Kidney (tissue), 14 donors: Measurements from ENCODE around the gene MMP14. TPM values are rescaled to one million over a fixed set of nuclear protein-coding genes. Genes with fewer than 3 reads are reported as not detected.

ENCODE experiments used
- DNase-seq, 5 donors: peaks; one replicate each; pipeline ENCODE4 v3.0.0-alpha.2; 2013 to 2020
- FAIRE-seq: peaks from 2 replicates; lab custom pipeline; 2012; peaks lifted over from hg19 to GRCh38; lab: Jason Lieb, UNC
- H3K27ac ChIP-seq, 2 donors: one replicate each; pipeline ENCODE4 v1.7.0; 2013; ENCODE audit warnings: low read depth in 2 of 2, low read length in 2 of 2, inconsistent platforms in 1 of 2
- H3K27me3 ChIP-seq: one replicate; pipeline ENCODE4 v1.7.1; 2013; ENCODE audit warnings: low read length, inconsistent platforms; ENCODE audit not compliant: control insufficient read depth, insufficient read depth
- H3K36me3 ChIP-seq, 3 donors: one replicate each; pipeline versions ENCODE4 v1.7.0 to v1.7.1; 2013; ENCODE audit warnings: low read length in 3 of 3, control low read depth in 1 of 3, inconsistent platforms in 1 of 3; ENCODE audit not compliant: insufficient read depth in 3 of 3, control insufficient read depth in 2 of 3
- H3K4me1 ChIP-seq, 3 donors: one replicate each; pipeline versions ENCODE4 v1.7.0 to v1.7.1; 2013; ENCODE audit warnings: low read length in 3 of 3, inconsistent platforms in 1 of 3, low read depth in 1 of 3; ENCODE audit not compliant: control insufficient read depth in 2 of 3, insufficient read depth in 2 of 3
- H3K4me3 ChIP-seq, 3 donors: one replicate each; pipeline versions ENCODE4 v1.7.0 to v1.8.1; 2013; ENCODE audit warnings: low read length in 3 of 3, control low read depth in 1 of 3, inconsistent platforms in 1 of 3
- H3K9ac ChIP-seq, 3 donors: one replicate each; pipeline versions ENCODE4 v1.7.0 to v1.7.1; 2013; ENCODE audit warnings: low read length in 3 of 3, control low read depth in 1 of 3, inconsistent platforms in 1 of 3
- H3K9me3 ChIP-seq, 3 donors: one replicate each; pipeline versions ENCODE4 v1.7.0 to v1.7.1; 2013; ENCODE audit warnings: low read length in 3 of 3, control low read depth in 1 of 3, inconsistent platforms in 1 of 3; ENCODE audit not compliant: control insufficient read depth in 2 of 3, insufficient read depth in 1 of 3
- intact Hi-C: fragments of 100-400 bp; cut with DNase I; formaldehyde crosslinking; loops from one replicate; pipeline ENCODE4 v1.11.1; 2022
- polyA plus RNA-seq: library from polyadenylated mRNA; stranded (reverse); fragments of 350-450 nt; fragmentation: Illumina TruSeq; extraction: RNeasy Lipid Tissue Mini Kit (QIAGEN cat#74804); gene quantifications from one replicate; pipeline ENCODE4 v1.2.3, GENCODE V29; 2014; ENCODE audit warnings: low read depth, low replicate concordance; ENCODE audit not compliant: insufficient read depth
- total RNA-seq: library from RNA; stranded (reverse); fragmentation: NEBNext Ultra II Directional; extraction: Animal tissue kit (Norgen Biotek cat#: 25700); gene quantifications from one replicate; pipeline ENCODE4 v1.2.1, GENCODE V29; 2021
- TF ChIP-seq, protein P1 (sequence below): IDR thresholded peaks from 3 replicates; pipeline ENCODE4 v1.5.1; 2012; ENCODE audit warnings: mild to moderate bottlenecking, moderate library complexity, borderline replicate concordance; ENCODE audit not compliant: insufficient read depth; ENCODE audit errors: extremely low read depth
- donor health status: control.
- donor health status: control.
- donor health status: control.
- donor health status: control.
- donor health status: control.
- donor health status: DM: yes; HTN: yes; CAD: no.
- donor health status: Normal renal cell carcinoma (clear cell type).

Gene MMP14
- total and polyA plus RNA-seq, 2 donors from 2014 or later = 30.1 to 108 TPM

DNA sequence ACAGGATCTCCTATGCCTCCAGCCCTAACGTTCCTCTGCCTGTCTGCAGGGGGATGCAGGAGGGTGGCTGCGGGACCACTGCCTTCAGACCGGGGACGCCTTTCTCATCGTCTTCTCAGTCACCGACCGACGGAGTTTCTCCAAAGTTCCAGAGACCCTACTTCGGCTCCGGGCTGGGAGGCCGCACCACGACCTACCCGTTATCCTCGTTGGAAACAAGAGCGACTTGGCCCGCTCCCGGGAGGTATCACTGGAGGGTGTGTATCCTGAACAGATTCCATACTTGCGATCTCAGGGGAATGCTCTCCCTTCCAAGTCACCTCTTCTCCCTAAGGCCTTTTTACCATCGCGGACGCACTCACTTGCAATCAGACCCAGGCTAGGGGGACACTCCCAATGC, 49.6 kb downstream of the MMP14 start:
- no peak overlapping the region for H3K9ac ChIP-seq
- intact Hi-C loops = no loop called here
- DNase-seq = peak in 1 of 5 donors; percentile 61
- no peaks in the 10 kb centered on the region for H3K36me3 ChIP-seq
- no peak for FAIRE-seq
- H3K27me3 ChIP-seq = no peaks in the 10 kb centered on the region
- TF ChIP-seq, protein P1, sequence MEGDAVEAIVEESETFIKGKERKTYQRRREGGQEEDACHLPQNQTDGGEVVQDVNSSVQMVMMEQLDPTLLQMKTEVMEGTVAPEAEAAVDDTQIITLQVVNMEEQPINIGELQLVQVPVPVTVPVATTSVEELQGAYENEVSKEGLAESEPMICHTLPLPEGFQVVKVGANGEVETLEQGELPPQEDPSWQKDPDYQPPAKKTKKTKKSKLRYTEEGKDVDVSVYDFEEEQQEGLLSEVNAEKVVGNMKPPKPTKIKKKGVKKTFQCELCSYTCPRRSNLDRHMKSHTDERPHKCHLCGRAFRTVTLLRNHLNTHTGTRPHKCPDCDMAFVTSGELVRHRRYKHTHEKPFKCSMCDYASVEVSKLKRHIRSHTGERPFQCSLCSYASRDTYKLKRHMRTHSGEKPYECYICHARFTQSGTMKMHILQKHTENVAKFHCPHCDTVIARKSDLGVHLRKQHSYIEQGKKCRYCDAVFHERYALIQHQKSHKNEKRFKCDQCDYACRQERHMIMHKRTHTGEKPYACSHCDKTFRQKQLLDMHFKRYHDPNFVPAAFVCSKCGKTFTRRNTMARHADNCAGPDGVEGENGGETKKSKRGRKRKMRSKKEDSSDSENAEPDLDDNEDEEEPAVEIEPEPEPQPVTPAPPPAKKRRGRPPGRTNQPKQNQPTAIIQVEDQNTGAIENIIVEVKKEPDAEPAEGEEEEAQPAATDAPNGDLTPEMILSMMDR = no peak
- no peaks in the 10 kb centered on the region for H3K9me3 ChIP-seq
- peak overlapping the region; percentile 49 to 91 (median 57) for H3K4me3 ChIP-seq
- peaks cover 0 to 13% (median 4%) of the 10 kb centered on the region in 3 donors for H3K4me1 ChIP-seq
- no peak overlapping the region for H3K27ac ChIP-seq

DNA sequence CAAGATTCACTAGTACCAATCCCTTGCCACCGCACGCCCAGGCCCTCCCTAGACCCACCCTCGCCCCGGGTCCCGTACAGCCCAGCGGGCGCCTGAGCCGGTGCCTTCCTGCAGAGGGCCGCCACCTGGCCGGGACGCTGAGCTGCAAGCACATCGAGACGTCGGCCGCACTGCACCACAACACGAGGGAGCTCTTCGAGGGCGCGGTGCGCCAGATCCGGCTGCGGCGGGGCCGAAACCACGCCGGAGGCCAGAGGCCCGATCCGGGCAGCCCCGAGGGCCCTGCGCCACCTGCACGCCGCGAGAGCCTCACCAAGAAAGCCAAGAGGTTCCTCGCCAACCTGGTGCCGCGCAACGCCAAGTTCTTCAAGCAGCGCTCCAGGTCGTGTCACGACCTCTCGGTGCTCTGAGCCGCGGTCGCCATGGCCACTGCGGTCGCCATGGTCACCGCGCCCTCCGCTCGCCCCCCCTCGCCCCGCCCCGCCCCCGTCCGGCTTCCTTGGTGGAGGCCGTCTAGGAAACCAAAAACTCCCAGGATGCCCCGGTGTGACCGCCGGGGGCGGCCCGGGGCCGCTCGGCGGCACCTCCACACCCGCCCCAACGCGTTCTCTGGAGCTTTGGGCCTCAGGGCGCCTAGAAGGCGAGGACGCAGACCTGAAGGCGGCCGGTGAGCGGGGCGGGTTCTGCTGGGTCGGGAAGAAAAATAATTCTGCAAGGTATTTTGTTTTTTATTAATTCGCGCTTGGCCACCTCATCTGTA, 50.3 kb downstream of the MMP14 start:
- DNase-seq (peak; percentile 91 to 95 (median 94)), FAIRE-seq (no peak)
- Histone ChIP-seq H3K36me3 (no peaks in the 10 kb centered on the region), H3K9me3 (no peaks in the 10 kb centered on the region), H3K27ac (peak overlapping the region; percentile 30 to 73), H3K4me3 (peak overlapping the region; percentile 65 to 91 (median 84)), H3K9ac (peak overlapping the region; percentile 8 to 72 (median 54)), H3K4me1 (peaks cover 0 to 13% (median 4%) of the 10 kb centered on the region in 3 donors), H3K27me3 (no peaks in the 10 kb centered on the region)
- TF ChIP-seq, protein P1 = no peak
- intact Hi-C loops = no loop called here

DNA sequence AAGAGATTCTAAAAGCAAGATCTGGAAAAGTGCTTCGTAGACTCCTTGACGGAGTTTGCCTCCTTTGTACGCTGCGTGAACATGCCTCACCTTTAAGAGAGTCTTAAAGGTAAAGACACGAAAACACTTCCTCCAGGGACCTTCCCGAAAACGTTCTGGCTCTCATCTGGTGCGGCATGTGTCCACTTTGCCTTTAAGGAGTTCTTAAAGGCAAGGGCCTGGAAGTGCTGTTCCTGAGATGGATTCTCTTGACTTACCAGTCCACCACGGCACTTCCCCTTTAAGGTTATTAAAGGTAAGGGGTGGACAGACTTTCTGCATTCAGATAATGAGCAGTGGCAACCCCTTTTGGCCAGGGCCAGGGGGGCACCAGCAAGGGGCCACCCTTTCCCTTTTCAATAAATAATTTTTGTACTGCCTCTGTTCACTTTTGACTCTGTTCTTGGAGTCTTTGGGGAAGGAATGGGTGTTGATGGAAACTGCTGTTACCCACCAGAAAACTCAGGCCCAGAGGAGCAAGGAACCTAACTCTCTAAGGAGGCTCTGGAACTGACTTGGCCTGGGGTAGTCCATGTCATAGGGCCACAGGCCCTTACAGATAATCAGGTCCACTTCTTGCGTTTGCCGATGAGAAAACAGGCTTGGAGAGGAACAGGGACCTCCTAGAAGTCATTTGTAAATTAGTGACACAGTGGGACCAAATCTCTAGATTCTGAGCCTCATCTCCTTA, 51.0 kb downstream of the MMP14 start:
- Histone ChIP-seq H3K9ac (peak overlapping the region; percentile 45 to 72 (median 54)), H3K9me3 (no peaks in the 10 kb centered on the region), H3K27ac (peak overlapping the region; percentile 30 to 73), H3K27me3 (no peaks in the 10 kb centered on the region), H3K4me3 (peak overlapping the region; percentile 65 to 91 (median 84)), H3K36me3 (no peaks in the 10 kb centered on the region), H3K4me1 (peaks cover 0 to 13% (median 4%) of the 10 kb centered on the region in 3 donors)
- DNase-seq = peak in 4 of 5 donors; percentile 90 to 98 (median 94)
- FAIRE-seq = no peak
- intact Hi-C loops = no loop called here
- TF ChIP-seq, protein P1 = no peak
